A204.1 (cell line): ENCODE measurements around the gene MAP3K13.

Source experiments
- FAIRE-seq: peaks from 2 replicates; lab custom pipeline; 2012; peaks lifted over from hg19 to GRCh38; lab: Jason Lieb, UNC

MAP3K13 gene

GRCh38 chr3:185508335-185508991 lies 145.5 kb downstream of the MAP3K13 start:
- FAIRE-seq: no peak

- no peak for FAIRE-seq
Observed at GRCh38 chr3:185511711-185512110, 148.8 kb downstream of the MAP3K13 start.

- no peak for FAIRE-seq
Observed at GRCh38 chr3:185517387-185518130, 154.6 kb downstream of the MAP3K13 start.

- no peak for FAIRE-seq
Observed at GRCh38 chr3:185519021-185519420, 156.1 kb downstream of the MAP3K13 start.

- no peak for FAIRE-seq
Observed at GRCh38 chr3:185521349-185522138, 158.6 kb downstream of the MAP3K13 start.

GRCh38 chr3:185526349-185526951 lies 163.5 kb downstream of the MAP3K13 start:
- peak; percentile 96 for FAIRE-seq

- no peak for FAIRE-seq
Observed at GRCh38 chr3:185527364-185527763, 164.4 kb downstream of the MAP3K13 start.

GRCh38 chr3:185528532-185528931 lies 165.6 kb downstream of the MAP3K13 start:
- no peak for FAIRE-seq

GRCh38 chr3:185530856-185531255 lies 167.9 kb downstream of the MAP3K13 start:
- no peak for FAIRE-seq

- no peak for FAIRE-seq
Observed at GRCh38 chr3:185532901-185533300, 170.0 kb downstream of the MAP3K13 start.

- FAIRE-seq: no peak
Observed at GRCh38 chr3:185534511-185534910, 171.6 kb downstream of the MAP3K13 start.

- FAIRE-seq: no peak
Observed at GRCh38 chr3:185537369-185537970, 174.5 kb downstream of the MAP3K13 start.
